Activated T-cell treated with anti-CD3 and anti-CD28 coated beads for 24 hours (primary cell): ENCODE measurements around the gene KIF4A.
"Not testable (repeated sequence)": the region's sequence is repeated elsewhere in the genome, so short reads cannot be mapped to it uniquely, and the experiment has no call there.

Experiments
- DNase-seq: peaks from one replicate; pipeline ENCODE4 v3.0.0-alpha.2; 2020; ENCODE audit warnings: low read depth

The KIF4A gene

GRCh38 chrX:70289793-70290770 lies at the start of gene KIF4A, which contains the start of gene PDZD11:
Gene KIF4A, plus strand, starts transcription at chrX:70290104. Its CDS starts 355 bp downstream, at chrX:70290459.
Gene PDZD11, minus strand, starts transcription at chrX:70289927. Its CDS starts 586 bp downstream, at chrX:70289341.
- DNase-seq, result peak; percentile 69

- no peak for DNase-seq
Observed at GRCh38 chrX:70240751-70241150, 49.2 kb upstream of the KIF4A start.

- DNase-seq, result no peak
Observed at GRCh38 chrX:70241501-70241900, 48.4 kb upstream of the KIF4A start.

GRCh38 chrX:70243601-70244000 lies 46.3 kb upstream of the KIF4A start:
- not testable (repeated sequence) for DNase-seq

GRCh38 chrX:70244881-70245280 lies 45.0 kb upstream of the KIF4A start:
- no peak for DNase-seq

- no peak for DNase-seq
Observed at GRCh38 chrX:70247252-70247651, 42.7 kb upstream of the KIF4A start.

- DNase-seq, result no peak
Observed at GRCh38 chrX:70252491-70252890, 37.4 kb upstream of the KIF4A start.

GRCh38 chrX:70253377-70254062 lies 36.4 kb upstream of the KIF4A start:
- DNase-seq, result no peak

- DNase-seq, result no peak
Observed at GRCh38 chrX:70254063-70254400, 35.9 kb upstream of the KIF4A start.

- no peak for DNase-seq
Observed at GRCh38 chrX:70254909-70255308, 35.0 kb upstream of the KIF4A start.

- no peak for DNase-seq
Observed at GRCh38 chrX:70255452-70255851, 34.5 kb upstream of the KIF4A start.

GRCh38 chrX:70257423-70258288 lies 32.2 kb upstream of the KIF4A start:
- no peak for DNase-seq

- no peak for DNase-seq
Observed at GRCh38 chrX:70260104-70260503, 29.8 kb upstream of the KIF4A start, which contains the start of gene P2RY4. Gene P2RY4, minus strand, starts transcription at chrX:70260204. Its CDS starts 580 bp downstream, at chrX:70259624.

GRCh38 chrX:70262952-70263567 lies 26.8 kb upstream of the KIF4A start:
- DNase-seq, result no peak

GRCh38 chrX:70264784-70265183 lies 25.1 kb upstream of the KIF4A start:
- no peak for DNase-seq

- no peak for DNase-seq
Observed at GRCh38 chrX:70268034-70268433, 21.9 kb upstream of the KIF4A start, which contains the start of gene ARR3. Gene ARR3, plus strand, starts transcription at chrX:70268334. Its CDS starts 1,052 bp downstream, at chrX:70269386.

- not testable (repeated sequence) for DNase-seq
Observed at GRCh38 chrX:70274029-70274428, 15.9 kb upstream of the KIF4A start.

- DNase-seq, result no peak
Observed at GRCh38 chrX:70279081-70279480, 10.8 kb upstream of the KIF4A start.

- DNase-seq, result no peak
Observed at GRCh38 chrX:70280573-70280972, 9.3 kb upstream of the KIF4A start.

GRCh38 chrX:70281951-70282350 lies 8.0 kb upstream of the KIF4A start, which contains the start of gene RAB41:
Gene RAB41, plus strand, starts transcription at chrX:70282172. Its CDS starts 46 bp downstream, at chrX:70282218.
- DNase-seq, result no peak

- DNase-seq, result no peak
Observed at GRCh38 chrX:70289168-70289792, 624 bp upstream of the KIF4A start.
